Measurements from ENCODE around the gene MAP3K9. TPM values are rescaled to one million over a fixed set of nuclear protein-coding genes. Genes with fewer than 3 reads are reported as not detected.

The MAP3K9 gene
- total and polyA plus RNA-seq, 10 donors: 0.42 to 8.0 (median 3.7) TPM

DNA sequence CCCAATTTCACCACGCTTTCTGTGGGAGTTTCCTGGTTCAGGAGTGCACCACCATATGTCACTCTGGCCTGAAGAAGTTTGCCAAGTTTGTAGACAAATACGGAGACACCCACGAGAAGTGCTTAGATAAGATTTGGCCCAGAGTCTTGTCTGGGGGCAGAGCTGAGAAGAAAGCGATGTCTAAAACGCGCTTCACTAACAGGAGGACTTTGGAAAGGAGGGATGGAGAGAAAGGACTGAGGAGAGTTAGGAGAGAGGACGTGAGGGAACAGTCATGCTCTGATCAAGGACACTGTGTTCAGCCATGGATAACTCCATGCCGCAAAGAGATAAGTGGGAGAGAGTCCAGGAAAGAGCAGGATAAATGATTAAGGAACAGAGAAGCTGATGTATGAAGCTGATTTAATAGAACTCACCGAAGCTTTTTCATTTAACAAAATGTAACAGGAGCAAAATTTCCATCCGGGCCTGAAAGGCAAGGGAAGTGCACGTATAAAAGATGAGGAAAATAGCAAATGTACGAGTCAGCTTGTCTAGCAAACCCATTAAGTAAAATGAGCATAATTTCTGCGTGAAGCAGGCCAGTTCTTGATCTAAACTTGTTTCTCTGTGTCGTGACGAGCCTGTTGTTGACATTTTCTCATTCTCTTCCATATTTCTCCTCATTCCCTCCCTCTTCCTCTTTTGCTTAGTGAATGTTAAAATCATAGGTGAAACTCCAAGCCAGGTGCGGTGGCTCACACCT is 23.4 kb upstream of the MAP3K9 start:
- WGBS, 5 donors: 74 to 81% (median 77%) methylated on average over 16 of the region's 16 CpGs
- no peak overlapping the region for H3K27ac ChIP-seq
- H3K4me3 ChIP-seq: no peak overlapping the region
- H3K36me3 ChIP-seq: no peaks in the 10 kb centered on the region
- peaks cover 0 to 19% (median 8%) of the 10 kb centered on the region in 8 donors for H3K9me3 ChIP-seq
- no peak for DNase-seq
- intact Hi-C loops (cut with DNase I; ENCODE audit: low total_unique reads): no loop called here
- H3K27me3 ChIP-seq (replicated peaks in 1 of 7): no peaks in the 10 kb centered on the region
- no peaks in the 10 kb centered on the region for H3K4me1 ChIP-seq
- TF ChIP-seq POLR2A (IDR thresholded peaks at IDR 0.05): no peak
- no peak for TF ChIP-seq CTCF (IDR thresholded peaks at IDR 0.05 in 8 of 11, conservative IDR thresholded peaks at IDR 0.05 in 3 of 11)
- TF ChIP-seq POLR2AphosphoS5 (IDR thresholded peaks at IDR 0.05): no peak

GRCh38 chr14:70830998-70831781 is 21.9 kb upstream of the MAP3K9 start:
- H3K36me3 ChIP-seq: no peaks in the 10 kb centered on the region
- peaks cover 0 to 14% (median 8%) of the 10 kb centered on the region in 8 donors for H3K9me3 ChIP-seq
- H3K27me3 ChIP-seq (replicated peaks in 1 of 7): no peaks in the 10 kb centered on the region
- H3K4me3 ChIP-seq: no peak overlapping the region
- TF ChIP-seq CTCF (IDR thresholded peaks at IDR 0.05 in 8 of 11, conservative IDR thresholded peaks at IDR 0.05 in 3 of 11) (no peak), POLR2AphosphoS5 (IDR thresholded peaks at IDR 0.05) (no peak)
- WGBS, 5 donors: 64 to 75% (median 67%) methylated on average over 5 of the region's 5 CpGs
- no peak for DNase-seq
- intact Hi-C loops (cut with DNase I; ENCODE audit: low total_unique reads): no loop called here
- no peaks in the 10 kb centered on the region for H3K4me1 ChIP-seq
- H3K27ac ChIP-seq: no peak overlapping the region

DNA sequence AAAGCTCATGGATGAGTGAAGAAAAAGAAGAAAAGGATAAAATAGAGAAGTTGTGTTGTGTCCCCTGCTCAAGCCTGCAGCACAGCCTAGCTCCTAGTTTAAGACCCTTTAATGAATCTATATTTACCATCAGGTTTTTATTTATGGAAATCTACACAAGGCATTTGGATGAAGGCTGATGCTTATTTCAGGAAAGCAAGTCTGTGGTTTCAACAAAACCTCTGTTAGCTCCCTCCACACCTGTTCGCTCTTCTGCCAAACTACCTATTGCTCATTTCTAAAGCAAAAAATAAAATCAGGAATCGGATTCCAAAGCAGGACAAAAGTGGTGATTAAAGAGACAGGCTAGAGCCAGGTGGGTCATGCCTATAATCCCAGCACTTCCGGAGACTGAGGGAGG is 18.9 kb upstream of the MAP3K9 start:
- intact Hi-C loops (cut with DNase I; ENCODE audit: low total_unique reads): no loop called here
- Histone ChIP-seq H3K9me3 (no peaks in the 10 kb centered on the region), H3K27me3 (replicated peaks in 1 of 7) (peaks cover 0 to 8% (median 0%) of the 10 kb centered on the region in 7 donors), H3K36me3 (no peaks in the 10 kb centered on the region), H3K4me3 (no peak overlapping the region), H3K4me1 (peaks cover 0 to 1% (median 0%) of the 10 kb centered on the region in 6 donors), H3K27ac (no peak overlapping the region)
- no peak for DNase-seq
- TF ChIP-seq POLR2A (IDR thresholded peaks at IDR 0.05) (no peak), POLR2AphosphoS5 (IDR thresholded peaks at IDR 0.05) (no peak), CTCF (IDR thresholded peaks at IDR 0.05 in 8 of 11, conservative IDR thresholded peaks at IDR 0.05 in 3 of 11) (no peak)
- WGBS, 5 donors: 77 to 94% (median 82%) methylated on average over 3 of the region's 3 CpGs

GRCh38 chr14:70827752-70828151 is 18.4 kb upstream of the MAP3K9 start:
- TF ChIP-seq POLR2A (IDR thresholded peaks at IDR 0.05) (no peak), POLR2AphosphoS5 (IDR thresholded peaks at IDR 0.05) (no peak), CTCF (IDR thresholded peaks at IDR 0.05 in 8 of 11, conservative IDR thresholded peaks at IDR 0.05 in 3 of 11) (no peak)
- intact Hi-C loops (cut with DNase I; ENCODE audit: low total_unique reads): no loop called here
- Histone ChIP-seq H3K4me3 (no peak overlapping the region), H3K27me3 (replicated peaks in 1 of 7) (peaks cover 0 to 12% (median 4%) of the 10 kb centered on the region in 7 donors), H3K4me1 (peaks cover 0 to 6% (median 3%) of the 10 kb centered on the region in 6 donors), H3K27ac (no peak overlapping the region), H3K36me3 (no peaks in the 10 kb centered on the region), H3K9me3 (no peaks in the 10 kb centered on the region)
- WGBS, 5 donors: 91 to 99% (median 92%) methylated on average over 6 of the region's 6 CpGs
- DNase-seq: no peak
